Tibial nerve (tissue), 4 donors: Measurements from ENCODE around the gene LRRC47. TPM values are rescaled to one million over a fixed set of nuclear protein-coding genes. Genes with fewer than 3 reads are reported as not detected.

Experiments used
- DNase-seq, 2 donors: peaks; one replicate each; pipeline ENCODE4 v3.0.0-alpha.2; 2019; ENCODE audit warnings: low spot score in 2 of 2
- H3K27ac ChIP-seq, 4 donors: fragments of 200-600 bp; sonication (generic) in 3 of 4; one replicate each; pipeline ENCODE4 v1.5.1; 2017 to 2019; ENCODE audit warnings: mild to moderate bottlenecking in 1 of 4
- H3K27me3 ChIP-seq, 2 donors: fragments of 200-600 bp; sonication (generic) in 1 of 2; one replicate each; pipeline versions ENCODE4 v1.5.1 to v1.6.0; 2017 to 2019
- H3K36me3 ChIP-seq, 3 donors: fragments of 200-600 bp; sonication (generic); one replicate each; pipeline ENCODE4 v1.5.1; 2018 to 2019
- H3K4me1 ChIP-seq, 4 donors: fragments of 200-600 bp; sonication (generic) in 3 of 4; one replicate each; pipeline ENCODE4 v1.5.1; 2017 to 2019
- H3K4me3 ChIP-seq, 4 donors: fragments of 200-600 bp; sonication (generic) in 3 of 4; one replicate each; pipeline ENCODE4 v1.5.1; 2017 to 2019; ENCODE audit warnings: mild to moderate bottlenecking in 1 of 4, moderate library complexity in 1 of 4
- H3K9me3 ChIP-seq, 4 donors: fragments of 200-600 bp; sonication (generic) in 3 of 4; one replicate each; pipeline ENCODE4 v1.5.1; 2017 to 2019
- EP300 ChIP-seq, 2 donors: sonication (generic); formaldehyde crosslinking; IDR thresholded peaks; one replicate each; pipeline ENCODE4 v1.6.1; 2017; ENCODE audit warnings: antibody characterized with exemption in 2 of 2, mild to moderate bottlenecking in 1 of 2
- POLR2A ChIP-seq, 2 donors: fragments of 450-650 bp; IDR thresholded peaks; one replicate each; pipeline ENCODE4 v1.6.1; 2017; ENCODE audit warnings: antibody characterized with exemption in 2 of 2, mild to moderate bottlenecking in 2 of 2, moderate library complexity in 2 of 2
- WGBS, 2 donors: methylation state at CpG; one replicate each; pipeline ENCODE4 v1.1.5; 2018; 5-methylcytosine and 5-hydroxymethylcytosine counted together
- total RNA-seq, 4 donors: library from RNA; depleted of rRNA; stranded (reverse); fragments of >200 nt; gene quantifications; one replicate each; pipeline ENCODE4 v1.1.0, GENCODE V29; 2016
- TF ChIP-seq, protein P1 (sequence below), 5 experiments: fragments of 200-600 bp in 3 of 5; fragments of 450-650 bp in 2 of 5; sonication (generic) in 3 of 5; IDR thresholded peaks; one replicate each; pipeline ENCODE4 v1.5.1; 2016 to 2019; ENCODE audit warnings: antibody characterized with exemption in 5 of 5, mild to moderate bottlenecking in 3 of 5, moderate library complexity in 2 of 5

The LRRC47 gene
- total RNA-seq, 4 donors from 2014 or later, result 40.8 to 46.3 (median 42.6) TPM

DNA sequence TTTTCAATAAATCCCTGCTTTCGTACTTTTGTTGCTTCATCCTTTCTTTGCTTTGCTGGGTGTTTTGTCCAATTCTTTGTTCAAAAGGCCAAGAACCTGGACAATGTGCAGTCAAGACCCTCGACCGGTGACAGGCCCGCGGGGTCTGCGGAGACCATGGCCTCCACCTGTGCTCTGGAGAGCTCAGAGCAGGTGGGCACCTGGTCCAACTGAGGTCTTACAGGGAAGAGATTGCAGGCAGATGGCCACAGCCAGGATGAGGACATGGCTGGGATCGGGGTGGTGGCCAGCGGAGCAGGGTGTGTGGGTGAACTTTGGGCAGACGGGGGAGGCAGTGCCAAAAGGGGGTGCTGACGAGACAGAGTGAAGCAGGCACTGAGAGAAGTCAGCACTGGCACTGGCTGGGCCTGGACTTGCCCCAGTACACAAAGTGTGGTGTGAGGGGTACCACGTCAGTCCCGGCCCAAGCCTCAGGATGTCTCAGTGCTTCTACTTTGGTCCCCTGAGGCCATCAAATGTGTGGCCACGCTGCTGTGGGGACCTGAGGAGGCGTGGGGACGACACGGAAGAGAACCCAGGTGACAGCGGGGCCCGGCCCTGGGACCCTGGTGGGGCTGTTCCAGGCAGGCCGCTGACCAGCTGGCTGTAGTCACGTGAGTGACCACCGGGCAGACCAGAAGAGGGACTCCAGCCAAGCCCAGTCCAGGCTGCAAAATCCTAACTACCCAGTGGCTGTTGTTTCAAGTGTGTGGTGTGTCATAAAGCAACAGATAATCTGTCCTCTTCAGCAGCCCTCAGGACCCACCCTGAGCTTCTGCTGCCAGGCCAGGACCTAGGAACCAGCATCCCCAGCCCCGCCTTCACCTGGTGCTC, 54.5 kb downstream of the LRRC47 start:
- no peak for DNase-seq
- 88 to 91% methylated on average over 21 to 22 of the region's 22 CpGs for WGBS, 2 donors
- H3K4me3 ChIP-seq, result no peak overlapping the region
- H3K36me3 ChIP-seq, result peaks cover 0 to 84% (median 2%) of the 10 kb centered on the region in 3 donors
- H3K4me1 ChIP-seq, result peaks cover 0 to 25% (median 7%) of the 10 kb centered on the region in 4 donors
- H3K9me3 ChIP-seq, result no peaks in the 10 kb centered on the region
- H3K27ac ChIP-seq, result no peak overlapping the region
- H3K27me3 ChIP-seq, result no peaks in the 10 kb centered on the region
- TF ChIP-seq EP300 (IDR thresholded peaks at IDR 0.05), result no peak
- no peak for TF ChIP-seq POLR2A (IDR thresholded peaks at IDR 0.05)
- TF ChIP-seq, protein P1, sequence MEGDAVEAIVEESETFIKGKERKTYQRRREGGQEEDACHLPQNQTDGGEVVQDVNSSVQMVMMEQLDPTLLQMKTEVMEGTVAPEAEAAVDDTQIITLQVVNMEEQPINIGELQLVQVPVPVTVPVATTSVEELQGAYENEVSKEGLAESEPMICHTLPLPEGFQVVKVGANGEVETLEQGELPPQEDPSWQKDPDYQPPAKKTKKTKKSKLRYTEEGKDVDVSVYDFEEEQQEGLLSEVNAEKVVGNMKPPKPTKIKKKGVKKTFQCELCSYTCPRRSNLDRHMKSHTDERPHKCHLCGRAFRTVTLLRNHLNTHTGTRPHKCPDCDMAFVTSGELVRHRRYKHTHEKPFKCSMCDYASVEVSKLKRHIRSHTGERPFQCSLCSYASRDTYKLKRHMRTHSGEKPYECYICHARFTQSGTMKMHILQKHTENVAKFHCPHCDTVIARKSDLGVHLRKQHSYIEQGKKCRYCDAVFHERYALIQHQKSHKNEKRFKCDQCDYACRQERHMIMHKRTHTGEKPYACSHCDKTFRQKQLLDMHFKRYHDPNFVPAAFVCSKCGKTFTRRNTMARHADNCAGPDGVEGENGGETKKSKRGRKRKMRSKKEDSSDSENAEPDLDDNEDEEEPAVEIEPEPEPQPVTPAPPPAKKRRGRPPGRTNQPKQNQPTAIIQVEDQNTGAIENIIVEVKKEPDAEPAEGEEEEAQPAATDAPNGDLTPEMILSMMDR (IDR thresholded peaks at IDR 0.05), result no peak

DNA sequence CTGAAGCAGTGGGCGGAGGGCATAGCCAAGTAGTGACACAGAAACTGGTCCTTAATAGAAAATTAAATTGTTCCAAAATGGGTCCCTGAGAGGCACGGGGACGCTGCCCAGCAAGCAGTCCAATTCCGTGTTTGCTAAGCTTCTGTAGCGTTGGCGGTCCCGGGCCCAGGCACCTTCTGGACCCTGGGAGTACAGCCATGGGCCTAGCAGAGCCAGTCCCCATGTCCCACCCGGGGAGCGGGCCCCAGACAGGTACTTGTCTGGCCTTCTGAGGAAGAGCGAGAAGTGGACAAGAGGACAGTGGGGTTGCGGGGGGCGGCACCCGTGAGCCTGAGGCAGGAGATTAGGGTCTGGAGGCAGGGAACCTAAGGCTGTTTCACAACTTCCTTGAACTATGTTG, 55.5 kb downstream of the LRRC47 start:
- H3K27me3 ChIP-seq, result no peaks in the 10 kb centered on the region
- H3K4me1 ChIP-seq, result peaks cover 0 to 15% (median 0%) of the 10 kb centered on the region in 4 donors
- no peak for DNase-seq
- no peaks in the 10 kb centered on the region for H3K9me3 ChIP-seq
- TF ChIP-seq POLR2A (IDR thresholded peaks at IDR 0.05), result no peak
- 92 to 95% methylated on average over 13 of the region's 13 CpGs for WGBS, 2 donors
- H3K36me3 ChIP-seq, result peaks cover 0 to 94% (median 2%) of the 10 kb centered on the region in 3 donors
- no peak overlapping the region for H3K27ac ChIP-seq
- H3K4me3 ChIP-seq, result no peak overlapping the region

DNA sequence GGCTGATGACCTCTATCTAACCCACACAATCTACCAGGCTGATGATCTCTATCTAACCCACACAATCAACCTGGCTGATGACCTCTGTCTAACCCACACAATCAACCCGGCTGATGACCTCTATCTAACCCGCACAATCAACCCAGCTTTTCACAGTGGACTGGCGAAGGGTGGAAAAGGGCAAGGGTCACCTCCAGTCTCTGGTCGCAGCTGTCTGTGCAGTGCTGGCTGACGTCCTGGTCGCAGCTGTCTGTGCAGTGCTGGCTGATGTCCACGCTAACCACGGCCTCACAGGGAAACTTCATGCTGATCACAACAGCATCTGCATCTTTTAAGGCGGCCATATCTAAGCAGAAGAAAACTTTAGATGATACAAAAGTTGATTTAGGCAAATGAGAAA, 56.3 kb downstream of the LRRC47 start:
- Histone ChIP-seq H3K36me3 (peaks cover 0 to 99% (median 2%) of the 10 kb centered on the region in 3 donors), H3K27ac (no peak overlapping the region), H3K9me3 (no peaks in the 10 kb centered on the region), H3K4me3 (no peak overlapping the region), H3K27me3 (no peaks in the 10 kb centered on the region), H3K4me1 (peaks cover 0 to 8% (median 0%) of the 10 kb centered on the region in 4 donors)
- TF ChIP-seq, protein P1 (IDR thresholded peaks at IDR 0.05), result no peak
- TF ChIP-seq EP300 (IDR thresholded peaks at IDR 0.05), result no peak
- no peak for TF ChIP-seq POLR2A (IDR thresholded peaks at IDR 0.05)
- DNase-seq, result no peak
- 50 to 63% methylated on average over 9 of the region's 9 CpGs for WGBS, 2 donors

DNA sequence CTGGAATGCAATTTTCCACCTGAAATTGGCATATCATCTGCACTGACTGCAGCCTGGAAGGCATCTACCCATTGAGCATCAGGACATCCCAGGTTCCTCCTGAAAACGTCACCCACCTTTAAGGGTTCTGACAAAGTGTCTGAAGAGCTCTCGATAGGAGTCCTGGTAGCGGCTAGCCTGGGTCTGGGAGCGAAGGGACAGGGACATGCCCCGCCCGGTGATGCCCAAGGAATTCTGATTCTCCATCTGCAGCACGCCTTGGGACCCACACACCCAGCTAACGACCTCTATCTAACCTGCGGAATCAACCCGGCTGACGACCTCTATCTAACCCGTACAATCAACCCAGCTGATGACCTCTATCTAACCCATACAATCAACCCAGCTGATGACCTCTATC, 57.4 kb downstream of the LRRC47 start:
- TF ChIP-seq, protein P1 (IDR thresholded peaks at IDR 0.05), result no peak
- TF ChIP-seq EP300 (IDR thresholded peaks at IDR 0.05) (no peak), POLR2A (IDR thresholded peaks at IDR 0.05) (no peak)
- peaks cover 0 to 96% (median 2%) of the 10 kb centered on the region in 3 donors for H3K36me3 ChIP-seq
- WGBS, 2 donors, result 81 to 84% methylated on average over 12 of the region's 12 CpGs

DNA sequence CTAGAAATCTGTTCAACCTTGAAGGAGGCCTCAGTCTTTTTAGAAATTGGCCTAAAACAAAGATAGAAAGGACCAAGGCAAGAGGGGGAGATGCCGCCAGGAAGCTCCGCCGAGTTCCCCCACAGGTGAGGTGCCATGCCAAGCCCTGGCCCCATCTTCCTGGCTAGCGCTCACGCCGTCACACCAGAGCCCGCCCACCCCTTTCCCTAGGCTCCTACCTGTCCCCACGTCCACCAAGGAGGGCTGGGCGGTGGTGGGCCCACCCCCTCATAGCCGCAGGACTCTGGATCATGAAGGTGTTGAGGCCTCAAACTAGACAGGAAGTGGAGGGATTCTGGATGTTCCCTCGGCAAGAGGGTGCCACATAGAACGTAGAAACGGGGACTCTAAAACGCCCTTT, 59.6 kb downstream of the LRRC47 start:
- TF ChIP-seq EP300 (IDR thresholded peaks at IDR 0.05) (no peak), POLR2A (IDR thresholded peaks at IDR 0.05) (no peak)
- TF ChIP-seq, protein P1 (IDR thresholded peaks at IDR 0.05), result no peak
- 84% methylated on average over 14 of the region's 14 CpGs for WGBS, 2 donors
- no peaks in the 10 kb centered on the region for H3K9me3 ChIP-seq

More for the DNA sequence above, 57.4 kb downstream of the LRRC47 start:
- Histone ChIP-seq H3K27me3 (no peaks in the 10 kb centered on the region), H3K27ac (no peak overlapping the region), H3K9me3 (no peaks in the 10 kb centered on the region), H3K4me1 (no peaks in the 10 kb centered on the region), H3K4me3 (no peak overlapping the region)
- DNase-seq, result no peak

More for the DNA sequence above, 59.6 kb downstream of the LRRC47 start:
- no peak for DNase-seq
- peak overlapping the region in 2 of 4 donors; percentile 33 to 46 for H3K27ac ChIP-seq
- H3K27me3 ChIP-seq, result peaks cover 0 to 7% of the 10 kb centered on the region in 2 donors
- H3K4me3 ChIP-seq, result no peak overlapping the region
- H3K4me1 ChIP-seq, result peaks cover 0 to 13% (median 0%) of the 10 kb centered on the region in 4 donors
- peaks cover 0 to 74% (median 0%) of the 10 kb centered on the region in 3 donors for H3K36me3 ChIP-seq
